Measurements from ENCODE around the gene SCYL1.
"Not testable (repeated sequence)": the region's sequence is repeated elsewhere in the genome, so short reads cannot be mapped to it uniquely, and the experiment has no call there.

SCYL1 gene

GRCh38 chr11:65505466-65506289 is 19.2 kb upstream of the SCYL1 start:
- DNase-seq (ENCODE audit: low read depth, low spot score): no peak

GRCh38 chr11:65506290-65506771 is 18.6 kb upstream of the SCYL1 start:
- no peak for DNase-seq (ENCODE audit: low read depth, low spot score)

GRCh38 chr11:65506772-65507505 is 17.9 kb upstream of the SCYL1 start:
- DNase-seq (ENCODE audit: low read depth, low spot score): no peak

GRCh38 chr11:65512311-65512710 is 12.6 kb upstream of the SCYL1 start:
- not testable (repeated sequence) for DNase-seq (ENCODE audit: low read depth, low spot score)

DNA sequence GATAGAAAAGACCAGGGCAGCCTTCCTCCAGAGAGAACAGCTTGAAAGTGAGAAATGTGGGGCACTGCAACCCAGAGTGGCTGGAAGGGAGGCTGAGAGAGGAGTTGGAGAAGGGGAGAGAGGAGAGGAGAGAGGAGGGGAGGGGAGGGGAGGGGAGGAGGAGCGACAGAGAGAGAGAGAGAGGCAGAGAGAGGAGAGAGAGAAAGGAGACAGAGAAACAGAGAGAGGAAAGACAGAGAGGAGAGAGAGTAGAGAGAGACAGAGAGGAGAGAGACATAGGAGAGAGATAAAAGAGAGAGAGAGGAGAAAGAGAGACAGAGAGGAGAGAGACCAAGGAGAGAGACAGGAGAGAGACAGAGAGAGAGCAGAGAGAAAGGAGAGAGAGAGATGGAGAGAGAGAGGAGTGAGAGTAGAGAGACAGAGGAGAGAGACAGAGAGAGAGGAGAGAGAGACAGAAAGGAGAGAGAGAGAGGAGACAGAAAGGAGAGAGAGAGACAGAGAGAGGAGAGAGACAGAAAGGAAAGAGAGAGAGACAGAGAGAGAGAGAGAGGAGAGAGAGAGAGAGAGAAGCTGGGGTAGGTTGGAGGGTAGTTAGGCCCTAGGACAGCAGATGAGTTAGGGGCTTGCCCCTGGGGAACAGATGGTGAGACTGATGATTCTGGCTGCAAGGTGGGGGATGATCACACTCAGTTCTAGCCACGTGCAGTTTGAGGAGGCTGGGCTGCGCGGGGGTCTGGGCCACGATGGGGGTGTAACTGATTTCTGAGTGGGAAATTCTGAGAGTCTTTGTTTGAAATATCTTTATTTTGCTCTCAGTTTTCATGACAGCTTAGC is 8.5 kb upstream of the SCYL1 start:
- DNase-seq (ENCODE audit: low read depth, low spot score): no peak

- not testable (repeated sequence) for DNase-seq (ENCODE audit: low read depth, low spot score)
Measured at GRCh38 chr11:65518941-65519549, 5.8 kb upstream of the SCYL1 start.

- DNase-seq (ENCODE audit: low read depth, low spot score): not testable (repeated sequence)
Measured at GRCh38 chr11:65521777-65522521, 2.9 kb upstream of the SCYL1 start.

GRCh38 chr11:65522718-65523630 is 1.9 kb upstream of the SCYL1 start:
- not testable (repeated sequence) for DNase-seq (ENCODE audit: low read depth, low spot score)

DNA sequence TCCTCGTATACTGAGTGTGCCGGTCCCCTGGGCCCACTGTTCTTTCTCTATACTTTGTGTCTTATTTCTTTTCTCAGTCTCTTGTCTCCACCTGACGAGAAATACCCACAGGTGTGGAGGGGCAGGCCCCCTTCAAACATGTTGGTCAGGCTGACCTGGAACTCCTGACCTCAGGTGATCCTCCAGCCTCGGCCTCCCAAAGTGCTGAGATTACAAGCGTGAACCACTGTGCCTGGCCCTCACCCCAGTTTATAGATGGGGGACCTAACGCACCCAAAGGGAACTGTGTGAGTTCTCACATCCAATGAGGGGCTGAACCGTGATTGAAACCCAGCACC is 1.3 kb upstream of the SCYL1 start:
- not testable (repeated sequence) for DNase-seq (ENCODE audit: low read depth, low spot score)

GRCh38 chr11:65524014-65524740 is 706 bp upstream of the SCYL1 start:
- no peak for DNase-seq (ENCODE audit: low read depth, low spot score)

- no peak for DNase-seq (ENCODE audit: low read depth, low spot score)
Measured at GRCh38 chr11:65525546-65526480, 930 bp downstream of the SCYL1 start.

DNA sequence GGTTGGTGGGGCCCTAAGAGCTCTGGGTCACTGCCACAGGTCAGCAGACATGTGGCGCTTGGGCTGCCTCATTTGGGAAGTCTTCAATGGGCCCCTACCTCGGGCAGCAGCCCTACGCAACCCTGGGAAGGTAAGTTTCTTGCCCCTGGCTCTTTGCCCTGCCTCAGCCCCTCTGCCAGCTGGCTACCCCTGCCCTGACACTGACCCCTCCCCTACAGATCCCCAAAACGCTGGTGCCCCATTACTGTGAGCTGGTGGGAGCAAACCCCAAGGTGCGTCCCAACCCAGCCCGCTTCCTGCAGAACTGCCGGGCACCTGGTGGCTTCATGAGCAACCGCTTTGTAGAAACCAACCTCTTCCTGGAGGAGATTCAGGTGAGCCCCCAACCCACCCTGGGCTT is 1.9 kb downstream of the SCYL1 start:
- DNase-seq (ENCODE audit: low read depth, low spot score): no peak

DNA sequence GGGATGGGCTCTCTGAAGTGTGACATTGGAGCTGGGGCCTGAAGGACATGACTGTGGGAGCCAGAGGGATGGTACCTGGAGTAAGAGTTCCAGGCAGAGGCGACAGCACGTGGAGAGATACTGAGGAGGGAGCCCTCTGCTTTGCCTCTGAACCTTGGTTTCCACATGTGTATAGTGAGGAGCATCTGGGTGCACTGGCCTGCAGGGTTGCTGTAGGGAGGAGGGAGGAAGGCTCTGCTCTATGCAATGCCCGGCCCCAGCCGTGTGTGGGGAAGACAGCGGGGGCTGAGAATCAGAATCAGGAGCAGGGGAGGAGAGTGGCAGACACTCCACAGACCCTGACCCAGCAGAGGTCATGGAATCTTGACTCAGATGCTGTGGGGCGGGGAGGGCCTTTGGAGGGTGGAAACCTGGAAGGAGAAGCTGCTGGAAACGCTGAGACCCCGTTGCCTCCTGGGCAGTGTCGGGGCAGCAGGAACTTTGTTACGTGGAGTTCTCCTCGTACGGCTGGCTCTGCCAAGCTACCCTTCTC is 4.0 kb downstream of the SCYL1 start:
- DNase-seq (ENCODE audit: low read depth, low spot score): no peak

- DNase-seq (ENCODE audit: low read depth, low spot score): no peak
Measured at GRCh38 chr11:65529475-65530156, 4.7 kb downstream of the SCYL1 start.

- DNase-seq (ENCODE audit: low read depth, low spot score): no peak
Measured at GRCh38 chr11:65530157-65530496, 5.2 kb downstream of the SCYL1 start.

GRCh38 chr11:65532388-65533064 is 7.6 kb downstream of the SCYL1 start:
- DNase-seq (ENCODE audit: low read depth, low spot score): no peak

DNA sequence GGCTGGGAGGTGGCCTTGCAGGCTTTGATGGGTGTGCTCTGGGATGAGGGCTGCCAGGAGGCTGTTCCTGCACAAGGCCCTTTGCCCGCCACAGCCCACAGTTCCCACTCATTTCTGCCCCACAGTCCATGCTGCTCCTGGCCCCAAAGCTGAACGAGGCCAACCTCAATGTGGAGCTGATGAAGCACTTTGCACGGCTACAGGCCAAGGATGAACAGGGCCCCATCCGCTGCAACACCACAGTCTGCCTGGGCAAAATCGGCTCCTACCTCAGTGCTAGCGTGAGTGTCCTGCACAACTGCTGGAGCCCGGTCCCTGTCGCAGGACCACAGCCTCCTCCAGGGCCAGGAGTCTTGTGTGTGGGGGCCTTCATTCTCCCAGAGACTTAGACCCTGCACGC is 10.2 kb downstream of the SCYL1 start:
- no peak for DNase-seq (ENCODE audit: low read depth, low spot score)

Measured in brain pericyte (primary cell).